ENCODE data around the gene MS4A6E. TPM values are rescaled to one million over a fixed set of nuclear protein-coding genes. Genes with fewer than 3 reads are reported as not detected.

Gene MS4A6E
- total RNA-seq, 1 donor from 2014 or later = not detected

DNA sequence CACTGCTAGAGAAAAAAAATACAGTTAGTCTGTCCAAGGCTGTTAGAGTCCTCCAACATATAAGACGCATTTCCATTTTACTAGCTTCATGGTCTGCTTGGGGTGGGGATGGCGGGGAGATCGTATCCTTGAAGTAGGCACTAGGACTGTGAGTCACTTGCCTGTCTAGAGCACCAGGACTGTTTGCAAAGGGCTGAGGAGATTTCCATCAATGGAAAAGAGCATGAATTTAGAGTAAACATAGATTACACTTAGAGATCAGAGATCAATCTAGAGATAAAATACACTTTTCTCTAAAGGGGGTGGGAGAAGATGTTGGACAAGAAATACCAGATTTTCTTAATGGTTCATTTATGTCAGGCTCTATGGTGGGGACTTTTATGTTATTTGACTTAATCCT, 49.5 kb downstream of the MS4A6E start:
- no peak for DNase-seq

DNA sequence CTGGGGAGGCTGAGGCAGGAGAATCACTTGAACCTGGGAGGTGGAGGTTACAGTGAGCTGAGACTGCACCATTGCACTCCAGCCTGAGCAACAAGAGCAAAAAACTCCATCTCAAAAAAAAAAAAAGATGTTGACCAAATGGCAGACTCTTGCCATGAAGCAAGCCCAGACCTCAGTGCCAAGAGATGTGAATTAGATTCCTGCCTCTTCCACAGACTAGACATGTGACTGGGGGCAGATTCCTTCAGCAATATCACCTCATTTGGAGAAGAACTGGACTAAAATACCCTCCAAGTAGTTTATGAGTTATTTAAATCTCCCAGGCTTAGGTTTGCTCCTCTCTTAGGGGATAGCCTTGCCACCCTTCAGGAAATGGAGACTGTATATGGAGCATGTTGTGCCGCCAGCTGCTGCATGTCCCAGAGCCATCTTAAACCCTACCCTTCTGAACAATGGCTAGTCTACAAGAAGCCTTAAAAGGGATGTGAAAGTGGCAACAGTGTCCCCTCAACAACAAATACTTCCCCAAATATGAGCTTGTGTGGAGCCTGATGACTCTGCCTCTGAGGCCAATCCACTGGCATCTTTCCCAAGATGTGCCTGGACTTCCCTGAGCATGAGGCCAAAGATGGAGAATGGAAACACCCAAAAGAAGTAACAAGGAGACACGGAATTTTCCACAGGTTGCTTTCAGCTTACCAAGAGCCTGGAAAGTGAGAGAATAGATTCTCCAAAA, 50.5 kb downstream of the MS4A6E start:
- no peak for DNase-seq

DNA sequence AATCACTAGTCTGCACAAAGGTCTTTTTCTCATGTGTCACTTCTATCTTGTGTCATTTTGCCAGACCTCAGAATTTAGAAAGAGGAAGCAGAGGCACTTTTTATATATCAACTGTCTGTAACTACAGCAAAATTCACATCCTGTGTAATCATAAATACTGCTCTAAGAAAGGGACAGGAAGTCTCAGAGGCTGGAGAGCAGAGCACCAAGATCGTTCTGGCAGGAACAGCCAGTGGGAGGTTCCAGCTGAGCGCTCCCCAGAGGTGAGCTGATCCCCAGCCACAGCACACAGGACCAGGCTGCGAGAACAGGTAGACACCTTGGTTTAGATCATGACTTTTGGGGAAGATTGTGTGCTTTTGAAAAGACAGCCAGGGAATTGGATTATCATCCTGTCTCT, 51.3 kb downstream of the MS4A6E start, which contains the start of gene MS4A7:
TSS of gene MS4A7 (plus strand) at position 179 of the 400 bp plus-strand sequence. CDS start 4,610 bp downstream, outside the sequence.
- no peak for DNase-seq

DNA sequence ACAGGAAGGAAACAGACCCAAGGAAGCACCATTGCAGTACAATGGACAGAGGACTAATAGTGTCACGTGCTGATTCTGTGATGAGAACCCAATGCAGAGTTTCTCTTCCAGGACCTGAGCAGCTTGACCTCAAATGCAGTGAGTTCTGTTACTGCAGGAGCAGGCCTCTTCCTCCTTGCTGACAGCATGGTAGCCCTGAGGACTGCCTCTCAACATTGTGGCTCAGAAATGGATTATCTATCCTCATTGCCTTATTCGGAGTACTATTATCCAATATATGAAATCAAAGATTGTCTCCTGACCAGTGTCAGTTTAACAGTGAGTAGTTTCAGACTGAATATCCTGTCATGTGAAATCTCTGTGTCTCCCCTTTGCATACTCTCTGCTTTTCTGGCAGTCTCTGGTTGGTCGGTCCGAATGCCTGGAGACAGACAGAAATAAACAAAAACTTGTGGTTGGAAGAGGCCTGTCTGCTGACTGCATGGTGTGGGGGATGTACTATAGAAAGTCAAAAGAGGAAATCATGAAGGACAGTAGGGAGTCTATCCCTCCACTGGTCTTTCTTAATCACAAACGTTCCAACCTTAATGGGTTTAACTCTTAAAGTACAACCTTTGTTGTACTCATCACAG, 62.3 kb downstream of the MS4A6E start:
- DNase-seq = no peak

DNA sequence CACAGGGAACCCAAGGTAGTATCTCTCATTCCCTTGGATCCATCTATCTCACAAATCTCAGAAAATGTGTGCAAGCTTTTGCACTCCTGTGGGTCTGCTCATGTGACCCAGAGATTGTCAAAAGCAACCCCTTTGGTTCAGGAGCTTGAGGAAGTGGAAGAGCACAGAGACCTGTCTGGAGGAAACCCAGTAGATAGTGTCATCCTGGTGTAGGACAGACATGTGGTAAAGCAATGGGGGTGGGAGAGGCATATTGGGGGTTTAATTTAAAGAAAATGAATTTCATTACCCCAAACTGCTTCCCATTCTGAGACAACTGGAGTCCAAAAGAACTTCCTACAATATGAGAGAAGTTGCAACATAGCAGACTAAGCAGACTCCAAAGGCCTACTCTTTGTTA, 63.4 kb downstream of the MS4A6E start:
- no peak for DNase-seq

Other genes with a start within 250 kb of the MS4A6E start
- gene MS4A2, start 238.6 kb upstream of the MS4A6E start, total RNA-seq = 11.1 TPM
- gene MS4A6A, start 144.2 kb upstream of the MS4A6E start, total RNA-seq = 33.6 TPM
- 0.49 TPM for gene MS4A4E, start 84.1 kb upstream of the MS4A6E start, total RNA-seq
- 13.8 TPM for gene MS4A4A, start 46.6 kb upstream of the MS4A6E start, total RNA-seq
- gene MS4A7, start 51.3 kb downstream of the MS4A6E start, total RNA-seq = 8.4 TPM
- gene MS4A14, start 69.2 kb downstream of the MS4A6E start, total RNA-seq = 0.20 TPM
- gene MS4A5, start 102.3 kb downstream of the MS4A6E start, total RNA-seq = not detected
- gene MS4A1, start 128.6 kb downstream of the MS4A6E start, total RNA-seq = 0.39 TPM
- gene MS4A12, start 165.5 kb downstream of the MS4A6E start, total RNA-seq = not detected
- gene MS4A13, start 188.1 kb downstream of the MS4A6E start, total RNA-seq = not detected

Data from skin of body (tissue), 2 donors.